H1 (cell line): ENCODE results near the gene SYNCRIP. TPM values are rescaled to one million over a fixed set of nuclear protein-coding genes. Genes with fewer than 3 reads are reported as not detected.

Experiments used
- CTCF ChIA-PET: fragments of 300-600 bp; sonication (Branson Sonifier 250); formaldehyde crosslinking; loops from one replicate; lab custom pipeline; 2021; ENCODE audit not compliant: partially characterized antibody; lab: Charles Lee
- POLR2A ChIA-PET: fragments of 300-600 bp; sonication (Branson Sonifier 250); formaldehyde crosslinking; loops from one replicate; lab custom pipeline; 2021; ENCODE audit warnings: inconsistent platforms; ENCODE audit not compliant: partially characterized antibody; lab: Charles Lee
- DNase-seq, 2 experiments: peaks; one replicate each; pipeline versions ENCODE4 v3.0.0 to v3.0.0-alpha.2; 2010 to 2022; ENCODE audit warnings: low spot score in 2 of 2, low read depth in 1 of 2, mixed read lengths in 1 of 2
- FAIRE-seq: peaks from 2 replicates; lab custom pipeline; 2011; peaks lifted over from hg19 to GRCh38; lab: Jason Lieb, UNC
- H2AFZ ChIP-seq: 2 replicates; pipeline ENCODE4 v1.8.1; 2012; ENCODE audit warnings: low read length, inconsistent platforms
- H2AK5ac ChIP-seq: 2 replicates; pipeline ENCODE4 v1.6.1; 2013; ENCODE audit warnings: low read depth, low read length
- H2BK120ac ChIP-seq: replicated peaks from 2 replicates; pipeline ENCODE3; 2013; ENCODE audit warnings: low read depth, low read length, inconsistent platforms
- H2BK12ac ChIP-seq: 2 replicates; pipeline ENCODE4 v1.6.1; 2013; ENCODE audit warnings: low read depth, low read length
- H2BK15ac ChIP-seq: 2 replicates; pipeline ENCODE4 v1.6.1; 2013; ENCODE audit warnings: low read length
- H2BK20ac ChIP-seq: 2 replicates; pipeline ENCODE4 v1.6.1; 2013; ENCODE audit warnings: low read length
- H2BK5ac ChIP-seq: 2 replicates; pipeline ENCODE4 v1.6.1; 2013; ENCODE audit warnings: low read depth, low read length
- H3K14ac ChIP-seq: 2 replicates; pipeline ENCODE4 v1.6.1; 2013; ENCODE audit warnings: inconsistent platforms; ENCODE audit not compliant: insufficient read length
- H3K18ac ChIP-seq: 2 replicates; pipeline ENCODE4 v1.6.1; 2013; ENCODE audit warnings: low read length; ENCODE audit errors: extremely low read depth
- H3K23ac ChIP-seq: 2 replicates; pipeline ENCODE4 v1.6.1; 2013; ENCODE audit warnings: inconsistent platforms; ENCODE audit not compliant: insufficient read length
- H3K23me2 ChIP-seq: 2 replicates; pipeline ENCODE4 v1.6.1; 2013; ENCODE audit warnings: low read depth, low read length
- H3K27ac ChIP-seq: 2 replicates; pipeline ENCODE4 v1.6.1; 2011; ENCODE audit warnings: low read depth, low read length, inconsistent platforms
- H3K27me3 ChIP-seq, 4 experiments: replicated peaks in 1 of 4; 1 replicate in 1 of 4; 2 replicates in 3 of 4; pipeline versions ENCODE4 v1.6.1 to v1.8.1; 2011 to 2013; ENCODE audit warnings: low read length in 3 of 4, mild to moderate bottlenecking in 3 of 4, inconsistent platforms in 2 of 4, mixed read lengths in 2 of 4, moderate library complexity in 1 of 4; ENCODE audit not compliant: control insufficient read depth in 3 of 4, insufficient read depth in 3 of 4; ENCODE audit errors: extremely low read depth in 1 of 4
- H3K36me3 ChIP-seq, 4 experiments: 2 replicates each; pipeline versions ENCODE4 v1.6.1 to v1.8.1; 2011 to 2013; ENCODE audit warnings: mild to moderate bottlenecking in 4 of 4, low read length in 3 of 4, moderate library complexity in 2 of 4, control low read depth in 1 of 4, inconsistent platforms in 1 of 4; ENCODE audit not compliant: insufficient read depth in 4 of 4, control insufficient read depth in 2 of 4
- H3K4ac ChIP-seq: replicated peaks from 2 replicates; pipeline ENCODE3; 2013; ENCODE audit warnings: low read length, low read depth, mixed read lengths, inconsistent platforms; ENCODE audit not compliant: insufficient read length
- H3K4me1 ChIP-seq, 4 experiments: replicated peaks in 1 of 4; 1 replicate in 1 of 4; 2 replicates in 3 of 4; pipeline versions ENCODE4 v1.6.1 to v1.8.1; 2011 to 2013; ENCODE audit warnings: low read length in 3 of 4, inconsistent platforms in 2 of 4, mixed read lengths in 1 of 4; ENCODE audit not compliant: insufficient read depth in 4 of 4, control insufficient read depth in 3 of 4
- H3K4me2 ChIP-seq, 2 experiments: 2 replicates each; pipeline versions ENCODE4 v1.6.1 to v1.8.1; 2011 to 2013; ENCODE audit warnings: low read depth in 2 of 2, low read length in 2 of 2, control low read depth in 1 of 2, inconsistent platforms in 1 of 2, mild to moderate bottlenecking in 1 of 2; ENCODE audit not compliant: insufficient read depth in 1 of 2
- H3K4me3 ChIP-seq, 4 experiments: fragments of 200-600, 300-600 bp in 1 of 4; sonication (generic), shearing (Covaris generic), sonication (Bioruptor Twin) in 1 of 4; 2 replicates each; pipeline versions ENCODE4 v1.5.1 to v1.8.1; 2011 to 2016; ENCODE audit warnings: low read length in 4 of 4, low read depth in 3 of 4, control low read depth in 2 of 4, inconsistent platforms in 2 of 4, mild to moderate bottlenecking in 2 of 4, mixed read lengths in 1 of 4, moderate library complexity in 1 of 4; ENCODE audit not compliant: insufficient read depth in 2 of 4; ENCODE audit errors: extremely low read depth in 1 of 4
- H3K56ac ChIP-seq: replicated peaks from 2 replicates; pipeline ENCODE3; 2013; ENCODE audit warnings: low read depth, mild to moderate bottlenecking, mixed read lengths, low read length, inconsistent platforms; ENCODE audit not compliant: insufficient read length
- H3K79me1 ChIP-seq: 2 replicates; pipeline ENCODE4 v1.6.1; 2013; ENCODE audit warnings: low read depth, low read length, control low read depth
- H3K79me2 ChIP-seq, 2 experiments: 2 replicates each; pipeline versions ENCODE4 v1.6.1 to v1.8.1; 2012 to 2013; ENCODE audit warnings: low read length in 2 of 2, mild to moderate bottlenecking in 2 of 2, inconsistent platforms in 1 of 2; ENCODE audit not compliant: insufficient read depth in 2 of 2, control insufficient read depth in 1 of 2
- H3K9ac ChIP-seq, 4 experiments: replicated peaks in 1 of 4; 1 replicate in 1 of 4; 2 replicates in 3 of 4; pipeline versions ENCODE4 v1.6.1 to v1.8.1; 2011 to 2013; ENCODE audit warnings: low read depth in 3 of 4, low read length in 3 of 4, control low read depth in 2 of 4, mild to moderate bottlenecking in 2 of 4, moderate library complexity in 2 of 4, inconsistent platforms in 1 of 4; ENCODE audit errors: extremely low read depth in 1 of 4
- H3K9me3 ChIP-seq, 2 experiments: 2 replicates each; pipeline versions ENCODE4 v1.6.1 to v1.8.1; 2012 to 2013; ENCODE audit warnings: mild to moderate bottlenecking in 2 of 2, moderate library complexity in 2 of 2, control low read depth in 1 of 2, inconsistent platforms in 1 of 2, low read depth in 1 of 2, low read length in 1 of 2, mixed read lengths in 1 of 2; ENCODE audit not compliant: insufficient read depth in 2 of 2
- H4K20me1 ChIP-seq, 2 experiments: replicated peaks in 1 of 2; 2 replicates each; pipeline versions ENCODE3 to v1.8.1; 2011 to 2013; ENCODE audit warnings: inconsistent platforms in 2 of 2, low read length in 2 of 2, mild to moderate bottlenecking in 1 of 2; ENCODE audit not compliant: insufficient read depth in 2 of 2, control insufficient read depth in 1 of 2
- H4K5ac ChIP-seq: 2 replicates; pipeline ENCODE4 v1.6.1; 2013; ENCODE audit warnings: low read length, low read depth, mixed read lengths, inconsistent platforms; ENCODE audit not compliant: insufficient read length
- H4K8ac ChIP-seq: 2 replicates; pipeline ENCODE4 v1.8.0; 2013; ENCODE audit warnings: mild to moderate bottlenecking, moderate library complexity, low read length, inconsistent platforms; ENCODE audit not compliant: insufficient read depth; ENCODE audit errors: extremely low read depth
- H4K91ac ChIP-seq: replicated peaks from 2 replicates; pipeline ENCODE3; 2013; ENCODE audit warnings: low read length, mixed read lengths, inconsistent platforms; ENCODE audit not compliant: insufficient read length
- ASH2L ChIP-seq: fragments of 200-600, 300-600 bp; sonication (generic); IDR thresholded peaks from one replicate; pipeline ENCODE4 v1.7.1; 2017; ENCODE audit warnings: low read length
- BACH1 ChIP-seq: IDR thresholded peaks from 2 replicates; pipeline ENCODE4 v1.6.1; 2012; ENCODE audit warnings: low read length, improper control_type of control experiment
- KDM1A ChIP-seq: fragments of 200-600, 300-600 bp; sonication (generic); IDR thresholded peaks from 2 replicates; pipeline ENCODE4 v1.7.1; 2016; ENCODE audit warnings: mild to moderate bottlenecking, low read length, borderline replicate concordance
- KDM4A ChIP-seq: IDR thresholded peaks from one replicate; pipeline ENCODE4 v1.7.1; 2012; ENCODE audit warnings: low read depth, mild to moderate bottlenecking, moderate library complexity, low read length, inconsistent platforms; ENCODE audit not compliant: severe bottlenecking
- RBBP5 ChIP-seq: IDR thresholded peaks from 2 replicates; pipeline ENCODE4 v1.7.1; 2012; ENCODE audit warnings: low read depth, mild to moderate bottlenecking, inconsistent platforms, low read length, moderate library complexity, borderline replicate concordance
- SIX5 ChIP-seq: IDR thresholded peaks from 2 replicates; pipeline ENCODE4 v1.6.1; 2011; ENCODE audit warnings: mild to moderate bottlenecking, low read depth, low read length
- SUZ12 ChIP-seq: fragments of 200-600 bp; sonication (generic); IDR thresholded peaks from 2 replicates; pipeline ENCODE4 v1.6.1; 2012; ENCODE audit warnings: mild to moderate bottlenecking, inconsistent platforms, low read length, moderate library complexity, mixed read lengths
- ZNF274 ChIP-seq: IDR thresholded peaks from 2 replicates; pipeline ENCODE4 v1.7.0; 2012; ENCODE audit warnings: low read length, borderline replicate concordance; ENCODE audit errors: extremely low read depth
- WGBS, 2 experiments: shearing (Covaris generic) in 1 of 2; methylation state at CpG; one replicate each; pipeline versions ENCODE4 v1.1.6 to v1.1.7; 2013 to 2015; ENCODE audit warnings: low lambda C conversion rate in 2 of 2, mixed read lengths in 2 of 2, inconsistent platforms in 1 of 2, low coverage in 1 of 2, missing lambda C conversion rate in 1 of 2; ENCODE audit not compliant: insufficient replicate concordance in 2 of 2, insufficient coverage in 1 of 2, insufficient read length in 1 of 2; ENCODE audit errors: extremely low coverage in 1 of 2, missing lambda C conversion rate in 1 of 2; 5-methylcytosine and 5-hydroxymethylcytosine counted together
- polyA plus RNA-seq, 7 experiments: library from polyadenylated mRNA; depleted of rRNA in 3 of 7; stranded (reverse) in 5 of 7; unstranded in 2 of 7; fragments of >200 nt in 5 of 7; fragments of 200-250 nt in 2 of 7; gene quantifications; 1 replicate in 5 of 7; 2 replicates in 1 of 7; 4 replicates in 1 of 7; pipeline versions ENCODE4 v1.2.1 to v1.2.3, GENCODE V29; 2011 to 2013; ENCODE audit warnings: missing spikeins in 2 of 7, mixed read lengths in 2 of 7
- total RNA-seq: library from RNA; stranded (reverse); fragmentation: NEBNext Ultra II Directional; extraction: Animal tissue kit (Norgen Biotek cat#: 25700); gene quantifications from 2 replicates; pipeline ENCODE4 v1.2.1, GENCODE V29; 2021
- TF ChIP-seq, protein P1 (sequence below): IDR thresholded peaks from 2 replicates; pipeline ENCODE4 v1.6.1; 2012; ENCODE audit warnings: inconsistent platforms

Gene SYNCRIP
- total and polyA plus RNA-seq, 2 of the 8 experiments (the other 6 are each of a cell fraction or from before 2014, with no cell fraction given), result 16.8 to 219 TPM

DNA sequence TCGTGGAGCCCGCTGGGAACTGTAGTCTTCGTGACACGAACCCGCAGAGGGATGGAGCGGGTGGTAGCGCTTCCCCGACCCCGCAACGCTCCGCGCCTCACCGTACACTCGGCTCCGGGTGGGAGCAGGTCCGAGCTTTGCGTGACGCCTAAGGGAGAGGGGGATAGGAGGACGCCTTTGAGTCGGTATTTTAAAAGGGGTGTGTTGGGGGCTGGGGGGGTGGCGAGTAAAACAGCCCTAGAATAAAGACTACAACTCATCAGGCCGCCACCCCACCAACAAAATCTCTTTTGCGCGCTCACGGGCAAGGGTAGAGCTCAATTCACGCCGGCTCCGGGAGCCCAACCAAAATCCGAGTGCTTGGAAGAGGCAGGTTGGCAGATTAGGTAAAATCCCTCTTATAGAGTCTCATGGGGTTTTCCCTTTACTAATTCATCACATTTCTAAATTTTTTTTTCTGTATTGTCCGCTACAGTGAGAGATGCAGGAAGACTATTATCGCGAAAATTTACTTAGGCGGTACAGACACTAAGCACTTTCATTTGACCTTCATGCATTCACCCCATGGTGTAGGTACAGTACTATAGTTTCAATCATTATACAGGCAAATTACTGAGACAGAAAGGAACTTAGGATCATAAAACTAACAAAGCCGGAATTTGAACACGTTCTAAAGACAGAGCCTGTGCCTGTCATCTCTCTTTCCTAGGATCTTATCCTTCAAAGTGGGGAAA is 48.3 kb downstream of the SYNCRIP start:
- FAIRE-seq, result no peak
- H2BK5ac ChIP-seq, result peak overlapping the region; percentile 36; the same call in 1 of the 2 replicates

More for the DNA sequence above, 48.3 kb downstream of the SYNCRIP start:
- TF ChIP-seq SIX5 (no peak), KDM4A (peak; percentile 89), SUZ12 (0 out of 2 replicates have a peak, but pooled peaks have one; percentile 22), ASH2L (peak; percentile 84), BACH1 (0 out of 2 replicates have a peak, but pooled peaks have one; percentile 59), KDM1A (0 out of 2 replicates have a peak, but pooled peaks have one; percentile 22), ZNF274 (no peak), RBBP5 (0 out of 2 replicates have a peak, but pooled peaks have one; percentile 39)
- TF ChIP-seq, protein P1, sequence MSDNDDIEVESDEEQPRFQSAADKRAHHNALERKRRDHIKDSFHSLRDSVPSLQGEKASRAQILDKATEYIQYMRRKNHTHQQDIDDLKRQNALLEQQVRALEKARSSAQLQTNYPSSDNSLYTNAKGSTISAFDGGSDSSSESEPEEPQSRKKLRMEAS, result 0 out of 2 replicates have a peak, but pooled peaks have one; percentile 1
- H4K91ac ChIP-seq, result no peak overlapping the region
- no peak overlapping the region for H3K27ac ChIP-seq
- WGBS, 2 experiments, result 4% methylated on average over 34 of the region's 35 CpGs; no CpG with 5 or more reads in 1 of the 2 experiments
- H3K9ac ChIP-seq, result peak overlapping the region in 3 of 4 experiments; percentile 52 to 68 (median 58); a peak in 5 of 7 replicates
- ChIA-PET CTCF (no interaction called here), POLR2A (interaction anchor here (0.6 to 5.7 kb wide), 8 partner anchors 10 to 83 kb away, joined by 3 to 57 read pairs (median 18); partner anchors contain the start of gene SYNCRIP)
- H2BK12ac ChIP-seq, result no peak overlapping the region
- H3K14ac ChIP-seq, result no peak overlapping the region
- no peak overlapping the region for H2AK5ac ChIP-seq
- H4K5ac ChIP-seq, result no peak overlapping the region
- H3K23me2 ChIP-seq, result peaks cover 5% of the 10 kb centered on the region
- no peak overlapping the region for H3K4ac ChIP-seq
- H2AFZ ChIP-seq, result peak overlapping the region; percentile 60; the same call in 1 of the 2 replicates
- no peak overlapping the region for H2BK15ac ChIP-seq
- no peak overlapping the region for H2BK20ac ChIP-seq
- H3K79me2 ChIP-seq, result peaks cover 0 to 20% of the 10 kb centered on the region in 2 experiments; a peak in 2 of 4 replicates
- no peak for DNase-seq
- no peaks in the 10 kb centered on the region; a peak in 1 of 4 replicates for H3K9me3 ChIP-seq
- peak overlapping the region; percentile 95; the same call in 1 of the 2 replicates for H4K8ac ChIP-seq
- H3K23ac ChIP-seq, result no peak overlapping the region
- H3K27me3 ChIP-seq, result no peaks in the 10 kb centered on the region; a peak in 2 of 7 replicates
- peak overlapping the region; percentile 40; the same call in 1 of the 2 replicates for H3K18ac ChIP-seq
- no peaks in the 10 kb centered on the region for H4K20me1 ChIP-seq
- no peaks in the 10 kb centered on the region for H3K36me3 ChIP-seq
- H3K4me1 ChIP-seq, result no peaks in the 10 kb centered on the region
- peak overlapping the region; percentile 78 to 91 for H3K4me2 ChIP-seq
- H3K4me3 ChIP-seq, result peak overlapping the region; percentile 77 to 87 (median 81)
- peak overlapping the region; percentile 32 for H3K56ac ChIP-seq
- H3K79me1 ChIP-seq, result no peaks in the 10 kb centered on the region
- no peak overlapping the region for H2BK120ac ChIP-seq
